Activated CD8-positive, alpha-beta T cell treated with anti-CD3 and anti-CD28 coated beads for 36 hours (primary cell): Measurements from ENCODE around the gene PYGB. TPM values are rescaled to one million over a fixed set of nuclear protein-coding genes. Genes with fewer than 3 reads are reported as not detected.
A peak's percentile ranks its signal among the peaks of the same experiment; 100 is the strongest.

ENCODE experiments used
- ATAC-seq: fragments of 200-7000 bp; cut with Tn5 transposase; one replicate; pipeline ENCODE4 v1.10.0; 2021; ENCODE audit warnings: mild to moderate bottlenecking, moderate library complexity
- CTCF ChIA-PET: fragments of 350-600 bp; sonication (Branson Sonifier 250); formaldehyde crosslinking; loops from one replicate; lab custom pipeline; 2021; ENCODE audit warnings: antibody characterized with exemption; lab: Charles Lee
- POLR2A ChIA-PET: fragments of 350-600 bp; sonication (Branson Sonifier 250); formaldehyde crosslinking; loops from one replicate; lab custom pipeline; 2021; ENCODE audit warnings: antibody characterized with exemption; lab: Charles Lee
- DNase-seq: peaks from one replicate; pipeline ENCODE4 v3.0.0-alpha.2; 2020
- H3K27ac Mint-ChIP-seq: one replicate; pipeline ENCODE4 v1.8.0; 2021; ENCODE audit warnings: mild to moderate bottlenecking, mixed read lengths
- H3K27me3 Mint-ChIP-seq: one replicate; pipeline ENCODE4 v1.8.0; 2021; ENCODE audit warnings: mixed read lengths
- H3K36me3 Mint-ChIP-seq: one replicate; pipeline ENCODE4 v1.8.0; 2021; ENCODE audit warnings: low read depth, mixed read lengths
- H3K4me1 Mint-ChIP-seq: one replicate; pipeline ENCODE4 v1.8.0; 2021; ENCODE audit warnings: low read depth, mixed read lengths
- H3K4me3 Mint-ChIP-seq: one replicate; pipeline ENCODE4 v1.8.0; 2021; ENCODE audit warnings: mild to moderate bottlenecking, moderate library complexity, mixed read lengths
- H3K9me3 Mint-ChIP-seq: one replicate; pipeline ENCODE4 v1.8.0; 2021; ENCODE audit warnings: mixed read lengths
- intact Hi-C: fragments of 100-400 bp; cut with micrococcal nuclease; formaldehyde crosslinking; loops from one replicate; pipeline ENCODE4 v1.10.0; 2022
- total RNA-seq, 2 experiments: library from RNA; stranded (reverse); gene quantifications; one replicate each; pipeline ENCODE4 v1.2.3, GENCODE V29; 2021
- TF ChIP-seq, protein P1 (sequence below): fragments of 200-600 bp; IDR thresholded peaks from one replicate; pipeline ENCODE4 v1.8.0; 2022; ENCODE audit warnings: antibody characterized with exemption, mild to moderate bottlenecking

Gene PYGB
- total RNA-seq, result 10 to 100 TPM; 26.1 to 26.5 TPM

GRCh38 chr20:25247956-25248785 is at the start of gene PYGB:
TSS of gene PYGB (plus strand) at chr20:25248085. CDS start at chr20:25248179, 94 bp downstream.
- ChIA-PET CTCF (interaction anchor here (0.6 to 1.5 kb wide), 7 partner anchors 8 to 158 kb away, joined by 3 to 7 read pairs (median 3); no protein-coding TSS in a partner anchor), POLR2A (interaction anchor here (0.6 to 5.2 kb wide), 5 partner anchors 10 to 159 kb away, joined by 3 to 41 read pairs (median 6); partner anchors contain the start of genes ENTPD6 and GINS1)
- TF ChIP-seq, protein P1, sequence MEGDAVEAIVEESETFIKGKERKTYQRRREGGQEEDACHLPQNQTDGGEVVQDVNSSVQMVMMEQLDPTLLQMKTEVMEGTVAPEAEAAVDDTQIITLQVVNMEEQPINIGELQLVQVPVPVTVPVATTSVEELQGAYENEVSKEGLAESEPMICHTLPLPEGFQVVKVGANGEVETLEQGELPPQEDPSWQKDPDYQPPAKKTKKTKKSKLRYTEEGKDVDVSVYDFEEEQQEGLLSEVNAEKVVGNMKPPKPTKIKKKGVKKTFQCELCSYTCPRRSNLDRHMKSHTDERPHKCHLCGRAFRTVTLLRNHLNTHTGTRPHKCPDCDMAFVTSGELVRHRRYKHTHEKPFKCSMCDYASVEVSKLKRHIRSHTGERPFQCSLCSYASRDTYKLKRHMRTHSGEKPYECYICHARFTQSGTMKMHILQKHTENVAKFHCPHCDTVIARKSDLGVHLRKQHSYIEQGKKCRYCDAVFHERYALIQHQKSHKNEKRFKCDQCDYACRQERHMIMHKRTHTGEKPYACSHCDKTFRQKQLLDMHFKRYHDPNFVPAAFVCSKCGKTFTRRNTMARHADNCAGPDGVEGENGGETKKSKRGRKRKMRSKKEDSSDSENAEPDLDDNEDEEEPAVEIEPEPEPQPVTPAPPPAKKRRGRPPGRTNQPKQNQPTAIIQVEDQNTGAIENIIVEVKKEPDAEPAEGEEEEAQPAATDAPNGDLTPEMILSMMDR, result no peak
- peaks cover 7% of the 10 kb centered on the region for H3K27me3 Mint-ChIP-seq
- peak within 1 kb of the TSS; percentile 91 for H3K27ac Mint-ChIP-seq
- H3K36me3 Mint-ChIP-seq, result peaks cover 4% of the 10 kb centered on the region
- intact Hi-C loops, result no loop called here
- H3K4me3 Mint-ChIP-seq, result peak within 1 kb of the TSS; percentile 89
- H3K9me3 Mint-ChIP-seq, result no peaks in the 10 kb centered on the region
- DNase-seq (peak; percentile 76), ATAC-seq (peak; percentile 88)
- peaks cover 53% of the 10 kb centered on the region for H3K4me1 Mint-ChIP-seq

- Mint-ChIP-seq H3K9me3 (no peaks in the 10 kb centered on the region), H3K27ac (no peak overlapping the region), H3K36me3 (peaks cover 2% of the 10 kb centered on the region), H3K27me3 (no peaks in the 10 kb centered on the region), H3K4me1 (peaks cover 50% of the 10 kb centered on the region), H3K4me3 (no peak overlapping the region)
- POLR2A ChIA-PET, result no interaction called here
- TF ChIP-seq, protein P1, result no peak
- intact Hi-C loops, result loop anchor here (5.0 kb wide), 1 partner anchor 58 kb away; no protein-coding TSS in a partner anchor
- DNase-seq (no peak), ATAC-seq (no peak)
- CTCF ChIA-PET, result interaction anchor here (1.1 to 2.0 kb wide), 2 partner anchors 13 to 200 kb away, joined by 3 to 6 read pairs; no protein-coding TSS in a partner anchor
These were observed 49.1 kb upstream of the PYGB start for GRCh38 chr20:25198663-25199383.

DNA sequence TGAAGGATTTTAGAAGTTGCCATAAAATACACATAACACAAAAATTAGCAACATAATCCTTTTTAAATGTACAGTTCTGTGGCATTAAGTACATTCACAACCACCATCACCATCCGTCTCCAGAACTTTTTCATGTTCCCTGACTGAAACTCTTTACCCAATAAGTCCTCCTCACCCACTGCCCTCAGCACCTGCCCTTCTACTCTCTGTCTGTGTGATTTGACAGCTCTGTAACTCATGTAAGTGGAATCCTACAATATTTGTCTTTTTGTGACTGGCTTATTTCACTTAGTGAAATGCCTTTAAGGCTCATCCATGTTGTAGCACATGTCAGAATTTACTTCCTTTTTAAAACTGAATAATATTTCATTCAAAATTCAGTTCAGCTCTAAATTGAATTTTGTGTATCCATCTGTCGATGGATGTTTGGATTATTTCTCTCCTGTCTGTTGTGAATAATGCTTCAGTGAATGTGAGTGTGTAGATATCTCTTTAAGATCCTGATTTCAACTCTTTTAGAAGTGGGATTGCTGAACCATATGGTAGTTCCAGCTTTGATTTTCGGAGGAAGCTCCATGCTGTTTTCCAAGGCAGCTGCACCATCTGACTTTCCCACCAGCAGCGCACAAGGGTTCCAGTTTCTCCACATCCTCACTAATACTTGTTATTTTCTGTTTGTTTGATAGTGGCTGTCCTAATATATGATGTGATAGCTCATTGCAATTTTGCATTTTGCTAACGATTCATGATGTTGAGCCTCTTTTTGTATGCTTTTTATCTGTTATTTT is 48.2 kb upstream of the PYGB start:
- H3K4me1 Mint-ChIP-seq, result peaks cover 53% of the 10 kb centered on the region
- ChIA-PET CTCF (interaction anchor here (1.1 to 2.0 kb wide), 3 partner anchors 12 to 199 kb away, joined by 3 to 6 read pairs (median 3); no protein-coding TSS in a partner anchor), POLR2A (no interaction called here)
- intact Hi-C loops, result loop anchor here (5.0 kb wide), 1 partner anchor 58 kb away; no protein-coding TSS in a partner anchor
- H3K27me3 Mint-ChIP-seq, result no peaks in the 10 kb centered on the region
- H3K36me3 Mint-ChIP-seq, result peaks cover 2% of the 10 kb centered on the region
- no peak overlapping the region for H3K4me3 Mint-ChIP-seq
- DNase-seq (no peak), ATAC-seq (no peak)
- H3K9me3 Mint-ChIP-seq, result no peaks in the 10 kb centered on the region
- TF ChIP-seq, protein P1, result no peak
- no peak overlapping the region for H3K27ac Mint-ChIP-seq

GRCh38 chr20:25203089-25203488 is 44.8 kb upstream of the PYGB start:
- Mint-ChIP-seq H3K9me3 (no peaks in the 10 kb centered on the region), H3K27me3 (no peaks in the 10 kb centered on the region), H3K4me3 (no peak overlapping the region), H3K4me1 (peaks cover 35% of the 10 kb centered on the region), H3K27ac (no peak overlapping the region), H3K36me3 (no peaks in the 10 kb centered on the region)
- DNase-seq (no peak), ATAC-seq (no peak)
- intact Hi-C loops, result no loop called here
- CTCF ChIA-PET, result interaction anchor here (0.7 to 1.1 kb wide), 3 partner anchors 8 to 210 kb away, joined by 3 read pairs; no protein-coding TSS in a partner anchor
- TF ChIP-seq, protein P1, result no peak
- POLR2A ChIA-PET, result interaction anchor here (1.5 to 2.0 kb wide), 2 partner anchors 27 to 211 kb away, joined by 3 to 6 read pairs; no protein-coding TSS in a partner anchor
